RWPE2 (cell line): ENCODE results near the gene TAGLN3.
A peak's percentile ranks its signal among the peaks of the same experiment; 100 is the strongest.

Experiments used
- ATAC-seq: fragments of 200-7000 bp; cut with Tn5 transposase; 3 replicates; pipeline ENCODE4 v1.9.1; 2021; ENCODE audit warnings: low read depth
- DNase-seq: peaks from one replicate; pipeline ENCODE4 v3.0.0-alpha.2; 2020; ENCODE audit warnings: low spot score
- H3K27ac ChIP-seq: fragments of 450-650 bp; 2 replicates; pipeline ENCODE4 v1.5.1; 2017; ENCODE audit warnings: mild to moderate bottlenecking; ENCODE audit not compliant: poor library complexity, severe bottlenecking
- H3K27me3 ChIP-seq: fragments of 250-450 bp; sonication (Bioruptor Pico); 2 replicates; pipeline ENCODE4 v1.5.1; 2021; ENCODE audit warnings: mild to moderate bottlenecking, moderate library complexity; ENCODE audit not compliant: insufficient read depth, poor library complexity, severe bottlenecking
- H3K36me3 ChIP-seq: fragments of 250-450 bp; sonication (Bioruptor Pico); 2 replicates; pipeline ENCODE4 v1.5.1; 2020; ENCODE audit warnings: low read depth, mild to moderate bottlenecking, moderate library complexity
- H3K4me1 ChIP-seq: fragments of 250-450 bp; sonication (Bioruptor Pico); 2 replicates; pipeline ENCODE4 v1.5.1; 2021; ENCODE audit warnings: mild to moderate bottlenecking, moderate library complexity; ENCODE audit not compliant: insufficient read depth, poor library complexity, severe bottlenecking
- H3K4me3 ChIP-seq: fragments of 250-450 bp; sonication (Bioruptor Pico); 2 replicates; pipeline ENCODE4 v1.5.1; 2021; ENCODE audit warnings: mild to moderate bottlenecking, moderate library complexity; ENCODE audit not compliant: severe bottlenecking
- H3K9me3 ChIP-seq: fragments of 250-450 bp; sonication (Bioruptor Pico); 2 replicates; pipeline ENCODE4 v1.5.1; 2021; ENCODE audit warnings: mild to moderate bottlenecking, moderate library complexity; ENCODE audit not compliant: severe bottlenecking
- TF ChIP-seq, protein P1 (sequence below): fragments of 450-650 bp; IDR thresholded peaks from one replicate; pipeline ENCODE4 v1.5.1; 2017; ENCODE audit warnings: mild to moderate bottlenecking, moderate library complexity; ENCODE audit not compliant: poor library complexity, severe bottlenecking

The TAGLN3 gene

DNA sequence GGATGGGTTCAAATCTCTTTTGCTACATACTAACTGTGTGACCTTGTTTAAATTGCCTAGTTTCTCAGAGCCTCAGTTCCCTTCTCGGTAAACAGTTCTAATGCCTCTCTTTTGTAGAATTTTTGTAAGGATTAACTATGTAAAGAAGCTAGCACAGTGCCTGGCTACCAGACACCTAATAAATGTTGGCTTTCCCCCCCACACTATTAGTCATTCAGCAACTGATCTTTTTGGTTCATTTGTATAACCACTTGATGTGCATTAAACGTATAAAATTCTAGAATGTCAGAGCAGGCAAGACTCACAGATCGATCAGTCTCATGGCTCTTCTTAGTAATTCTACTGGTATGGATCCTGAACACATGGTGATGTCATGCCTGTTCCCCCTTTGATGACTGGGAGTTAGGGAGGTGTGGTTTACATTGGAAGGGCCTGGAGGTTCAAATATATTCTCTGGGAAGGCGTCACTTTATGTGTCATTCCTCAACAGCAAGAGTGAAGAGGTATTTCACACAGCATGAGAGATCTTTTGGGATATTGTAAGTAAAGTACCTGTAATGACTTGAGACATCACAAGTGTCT lies 6.5 kb downstream of the TAGLN3 start:
- Histone ChIP-seq H3K9me3 (no peaks in the 10 kb centered on the region), H3K27me3 (no peaks in the 10 kb centered on the region), H3K36me3 (no peaks in the 10 kb centered on the region), H3K27ac (peak overlapping the region; percentile 51), H3K4me3 (no peak overlapping the region), H3K4me1 (peaks cover 33% of the 10 kb centered on the region)
- TF ChIP-seq, protein P1, sequence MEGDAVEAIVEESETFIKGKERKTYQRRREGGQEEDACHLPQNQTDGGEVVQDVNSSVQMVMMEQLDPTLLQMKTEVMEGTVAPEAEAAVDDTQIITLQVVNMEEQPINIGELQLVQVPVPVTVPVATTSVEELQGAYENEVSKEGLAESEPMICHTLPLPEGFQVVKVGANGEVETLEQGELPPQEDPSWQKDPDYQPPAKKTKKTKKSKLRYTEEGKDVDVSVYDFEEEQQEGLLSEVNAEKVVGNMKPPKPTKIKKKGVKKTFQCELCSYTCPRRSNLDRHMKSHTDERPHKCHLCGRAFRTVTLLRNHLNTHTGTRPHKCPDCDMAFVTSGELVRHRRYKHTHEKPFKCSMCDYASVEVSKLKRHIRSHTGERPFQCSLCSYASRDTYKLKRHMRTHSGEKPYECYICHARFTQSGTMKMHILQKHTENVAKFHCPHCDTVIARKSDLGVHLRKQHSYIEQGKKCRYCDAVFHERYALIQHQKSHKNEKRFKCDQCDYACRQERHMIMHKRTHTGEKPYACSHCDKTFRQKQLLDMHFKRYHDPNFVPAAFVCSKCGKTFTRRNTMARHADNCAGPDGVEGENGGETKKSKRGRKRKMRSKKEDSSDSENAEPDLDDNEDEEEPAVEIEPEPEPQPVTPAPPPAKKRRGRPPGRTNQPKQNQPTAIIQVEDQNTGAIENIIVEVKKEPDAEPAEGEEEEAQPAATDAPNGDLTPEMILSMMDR, result no peak
- DNase-seq, result no peak
- no peak; the same call in 2 of the 3 replicates for ATAC-seq

DNA sequence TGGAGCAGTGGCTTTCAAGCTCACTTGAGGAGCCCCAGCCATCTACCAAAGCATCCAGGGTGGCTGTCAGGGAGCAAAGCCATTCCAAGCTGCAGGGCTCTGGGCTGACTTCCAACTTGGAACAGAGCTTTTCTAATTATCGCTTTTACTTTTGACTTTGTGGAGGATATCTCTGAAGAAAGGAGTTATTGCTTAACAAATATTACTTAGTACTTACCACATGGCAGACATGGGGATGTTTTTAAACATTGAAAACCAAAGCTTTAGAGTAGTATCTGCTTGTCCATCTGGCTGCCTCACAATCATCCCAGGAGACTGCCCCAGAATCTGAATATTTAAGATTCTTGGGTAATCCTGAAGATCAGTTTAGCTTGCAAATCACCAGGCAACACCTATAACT lies 8.9 kb downstream of the TAGLN3 start:
- no peak overlapping the region for H3K4me3 ChIP-seq
- TF ChIP-seq, protein P1, result no peak
- DNase-seq (no peak), ATAC-seq (no peak)
- no peaks in the 10 kb centered on the region for H3K9me3 ChIP-seq
- no peak overlapping the region for H3K27ac ChIP-seq
- H3K36me3 ChIP-seq, result no peaks in the 10 kb centered on the region
- peaks cover 22% of the 10 kb centered on the region for H3K4me1 ChIP-seq
- no peaks in the 10 kb centered on the region for H3K27me3 ChIP-seq

DNA sequence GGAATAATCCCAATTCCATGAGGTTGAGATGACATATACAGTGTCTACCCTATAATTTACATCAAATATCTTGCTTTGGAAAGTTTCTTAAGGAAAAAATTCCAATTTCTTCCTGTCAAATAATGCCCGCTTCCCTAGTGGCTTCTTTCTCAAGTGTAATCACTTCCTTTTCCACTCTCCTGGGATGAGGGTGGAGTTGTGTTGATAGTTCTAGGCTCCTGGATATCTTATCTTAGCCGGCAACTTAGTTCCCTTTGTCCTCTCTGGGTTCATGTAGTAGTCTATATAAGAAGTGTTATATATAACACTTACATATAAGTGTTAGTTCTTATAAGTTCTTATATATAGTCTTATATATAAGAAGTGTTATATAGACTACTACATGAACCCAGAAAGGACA lies 10.9 kb downstream of the TAGLN3 start:
- Histone ChIP-seq H3K4me3 (no peak overlapping the region), H3K36me3 (no peaks in the 10 kb centered on the region), H3K9me3 (no peaks in the 10 kb centered on the region), H3K27ac (no peak overlapping the region), H3K4me1 (peaks cover 6% of the 10 kb centered on the region), H3K27me3 (no peaks in the 10 kb centered on the region)
- ATAC-seq (no peak), DNase-seq (no peak)
- TF ChIP-seq, protein P1, result no peak

DNA sequence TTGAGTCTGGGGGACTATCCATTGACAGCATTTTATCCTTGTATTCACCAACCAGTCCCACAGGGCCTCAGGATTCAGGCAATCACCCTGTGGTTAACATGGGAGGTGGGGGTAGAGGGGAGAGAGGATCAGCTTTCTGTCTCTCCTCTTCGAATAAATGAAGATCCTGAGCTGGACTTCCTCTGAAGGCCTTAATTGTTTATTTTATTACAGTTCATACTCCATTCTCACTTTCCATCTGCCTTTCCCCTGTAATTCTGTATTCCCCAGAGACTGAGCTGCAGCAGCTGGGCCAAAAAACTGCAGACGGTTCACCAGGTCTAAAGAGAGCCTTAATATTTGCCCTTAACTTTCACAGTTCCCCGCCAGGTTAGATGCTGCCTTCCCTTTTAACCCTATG lies 11.9 kb downstream of the TAGLN3 start:
- Histone ChIP-seq H3K27ac (no peak overlapping the region), H3K4me1 (no peaks in the 10 kb centered on the region), H3K36me3 (no peaks in the 10 kb centered on the region), H3K4me3 (no peak overlapping the region), H3K27me3 (no peaks in the 10 kb centered on the region), H3K9me3 (no peaks in the 10 kb centered on the region)
- DNase-seq, result no peak
- TF ChIP-seq, protein P1, result no peak
- ATAC-seq, result no peak

DNA sequence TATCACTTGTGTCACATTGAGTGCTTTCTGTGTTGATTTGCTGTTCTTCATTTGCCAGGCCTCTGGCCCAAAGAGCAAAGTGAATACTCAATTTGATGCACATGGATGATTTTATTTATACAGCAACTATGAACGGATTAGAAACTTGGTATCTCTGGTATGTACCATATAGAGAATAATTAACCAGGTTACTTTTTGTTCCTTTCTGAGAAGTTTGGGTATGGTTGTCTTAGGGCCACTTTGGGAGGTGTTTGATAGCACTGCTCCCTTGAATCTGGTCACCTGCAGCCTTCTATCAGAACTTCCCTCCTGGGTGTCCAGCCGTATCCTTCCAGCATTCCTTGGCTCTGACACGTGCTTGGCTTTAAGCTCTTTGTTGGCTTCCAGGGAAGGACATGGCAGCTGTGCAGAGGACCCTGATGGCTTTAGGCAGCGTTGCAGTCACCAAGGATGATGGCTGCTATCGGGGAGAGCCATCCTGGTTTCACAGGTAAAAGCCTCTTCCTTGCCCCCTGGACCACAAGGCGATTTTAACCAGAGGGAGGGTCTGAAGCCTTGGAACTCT lies 12.7 kb downstream of the TAGLN3 start:
- H3K4me1 ChIP-seq, result no peaks in the 10 kb centered on the region
- H3K9me3 ChIP-seq, result no peaks in the 10 kb centered on the region
- ATAC-seq (no peak), DNase-seq (no peak)
- no peaks in the 10 kb centered on the region for H3K27me3 ChIP-seq
- H3K27ac ChIP-seq, result no peak overlapping the region
- no peak overlapping the region for H3K4me3 ChIP-seq
- H3K36me3 ChIP-seq, result no peaks in the 10 kb centered on the region
- TF ChIP-seq, protein P1, result no peak
